Measurements from ENCODE around the gene B4GALT5. TPM values are rescaled to one million over a fixed set of nuclear protein-coding genes. Genes with fewer than 3 reads are reported as not detected.

B4GALT5 gene
- total and polyA plus RNA-seq, 8 donors = 38.4 to 51.0 (median 45.8) TPM

DNA sequence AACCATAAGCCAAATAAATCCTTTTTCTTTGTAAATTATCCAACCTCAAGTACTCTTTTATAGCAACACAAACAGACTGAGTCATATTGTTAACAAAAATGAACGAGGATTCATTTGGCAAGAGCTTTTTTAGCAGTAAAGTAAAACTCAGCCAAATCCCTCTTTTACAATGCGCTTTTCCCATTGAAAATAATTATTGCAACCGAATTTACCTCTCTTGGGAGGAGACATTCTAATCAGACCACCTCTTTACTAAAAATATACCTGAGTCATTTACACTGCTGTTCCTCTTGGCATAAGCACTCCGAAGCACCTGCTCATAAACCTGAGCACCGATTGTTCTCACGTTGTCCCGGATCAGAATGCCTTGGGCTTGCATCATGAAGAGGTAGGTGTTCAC, 57.4 kb downstream of the B4GALT5 start:
- intact Hi-C loops (cut with DNase I) = no loop called here
- TF ChIP-seq, protein P1, sequence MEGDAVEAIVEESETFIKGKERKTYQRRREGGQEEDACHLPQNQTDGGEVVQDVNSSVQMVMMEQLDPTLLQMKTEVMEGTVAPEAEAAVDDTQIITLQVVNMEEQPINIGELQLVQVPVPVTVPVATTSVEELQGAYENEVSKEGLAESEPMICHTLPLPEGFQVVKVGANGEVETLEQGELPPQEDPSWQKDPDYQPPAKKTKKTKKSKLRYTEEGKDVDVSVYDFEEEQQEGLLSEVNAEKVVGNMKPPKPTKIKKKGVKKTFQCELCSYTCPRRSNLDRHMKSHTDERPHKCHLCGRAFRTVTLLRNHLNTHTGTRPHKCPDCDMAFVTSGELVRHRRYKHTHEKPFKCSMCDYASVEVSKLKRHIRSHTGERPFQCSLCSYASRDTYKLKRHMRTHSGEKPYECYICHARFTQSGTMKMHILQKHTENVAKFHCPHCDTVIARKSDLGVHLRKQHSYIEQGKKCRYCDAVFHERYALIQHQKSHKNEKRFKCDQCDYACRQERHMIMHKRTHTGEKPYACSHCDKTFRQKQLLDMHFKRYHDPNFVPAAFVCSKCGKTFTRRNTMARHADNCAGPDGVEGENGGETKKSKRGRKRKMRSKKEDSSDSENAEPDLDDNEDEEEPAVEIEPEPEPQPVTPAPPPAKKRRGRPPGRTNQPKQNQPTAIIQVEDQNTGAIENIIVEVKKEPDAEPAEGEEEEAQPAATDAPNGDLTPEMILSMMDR (IDR thresholded peaks at IDR 0.05) = no peak
- peak overlapping the region; percentile 51 to 71 for H3K27ac ChIP-seq

DNA sequence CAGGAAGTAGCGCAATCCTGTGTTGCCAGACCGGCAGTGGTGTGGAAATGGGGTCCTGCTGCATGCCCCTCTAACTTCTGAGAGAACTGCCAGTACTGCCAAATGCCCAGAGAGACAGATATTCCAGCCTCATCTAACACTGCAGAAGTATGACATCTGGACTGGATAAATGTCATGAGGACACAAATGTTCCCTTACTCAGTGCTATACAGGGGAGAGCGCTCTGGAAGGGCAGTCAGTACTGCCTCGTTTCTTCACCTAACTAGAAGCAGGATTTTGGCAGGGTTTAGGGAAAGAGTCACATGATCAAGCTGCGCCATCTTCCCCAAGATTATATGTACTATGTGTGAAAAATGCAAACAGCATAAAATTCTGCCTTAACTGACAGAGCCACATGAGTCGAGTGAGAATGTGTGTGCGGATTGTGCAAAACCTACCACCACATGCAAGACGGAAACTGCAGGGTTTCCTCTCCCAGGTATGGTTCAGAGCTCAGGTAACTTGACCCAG, 59.7 kb downstream of the B4GALT5 start:
- Histone ChIP-seq H3K36me3 (peaks cover 0 to 68% of the 10 kb centered on the region in 2 donors), H3K4me3 (no peak overlapping the region), H3K4me1 (peaks cover 24 to 60% of the 10 kb centered on the region in 2 donors), H3K9me3 (peaks cover 0 to 3% of the 10 kb centered on the region in 2 donors), H3K27ac (peak overlapping the region in 1 of 2 donors; percentile 71), H3K27me3 (no peaks in the 10 kb centered on the region)
- TF ChIP-seq, protein P1 (IDR thresholded peaks at IDR 0.05) = no peak
- intact Hi-C loops (cut with DNase I) = no loop called here
- DNase-seq (no peak), ATAC-seq (no peak)

More for the DNA sequence above, 57.4 kb downstream of the B4GALT5 start:
- ATAC-seq (peak; percentile 83), DNase-seq (peak in 1 of 4 donors; percentile 57)
- Histone ChIP-seq H3K36me3 (peaks cover 0 to 53% of the 10 kb centered on the region in 2 donors), H3K4me3 (no peak overlapping the region), H3K27me3 (no peaks in the 10 kb centered on the region), H3K4me1 (peaks cover 24 to 79% of the 10 kb centered on the region in 2 donors), H3K9me3 (peaks cover 0 to 3% of the 10 kb centered on the region in 2 donors)

DNA sequence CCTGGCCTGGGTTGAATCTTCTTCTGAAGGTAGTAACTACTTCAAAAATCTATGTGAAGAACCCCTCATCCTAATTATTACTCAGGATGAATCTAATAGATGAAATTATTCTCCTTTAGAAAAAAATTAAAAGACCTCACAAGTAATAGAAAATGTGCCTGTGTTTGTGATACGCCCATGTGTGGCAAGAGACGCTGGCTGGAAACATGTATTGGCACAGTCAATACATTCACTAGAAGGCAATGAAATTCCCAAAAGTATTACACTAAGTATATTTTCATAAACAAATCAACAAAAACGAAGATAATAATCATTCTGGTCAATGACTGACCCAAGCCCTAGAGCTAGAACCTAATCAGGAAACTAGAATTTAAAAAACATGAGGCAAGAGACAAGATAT, 64.0 kb downstream of the B4GALT5 start:
- H3K27ac ChIP-seq = no peak overlapping the region
- intact Hi-C loops (cut with DNase I) = no loop called here
- no peaks in the 10 kb centered on the region for H3K9me3 ChIP-seq
- no peak for DNase-seq
- ATAC-seq = no peak
- H3K27me3 ChIP-seq = no peaks in the 10 kb centered on the region
- H3K36me3 ChIP-seq = peaks cover 0 to 92% of the 10 kb centered on the region in 2 donors
- H3K4me1 ChIP-seq = peaks cover 0 to 17% of the 10 kb centered on the region in 2 donors
- TF ChIP-seq, protein P1 (IDR thresholded peaks at IDR 0.05) = no peak
- no peak overlapping the region for H3K4me3 ChIP-seq

DNA sequence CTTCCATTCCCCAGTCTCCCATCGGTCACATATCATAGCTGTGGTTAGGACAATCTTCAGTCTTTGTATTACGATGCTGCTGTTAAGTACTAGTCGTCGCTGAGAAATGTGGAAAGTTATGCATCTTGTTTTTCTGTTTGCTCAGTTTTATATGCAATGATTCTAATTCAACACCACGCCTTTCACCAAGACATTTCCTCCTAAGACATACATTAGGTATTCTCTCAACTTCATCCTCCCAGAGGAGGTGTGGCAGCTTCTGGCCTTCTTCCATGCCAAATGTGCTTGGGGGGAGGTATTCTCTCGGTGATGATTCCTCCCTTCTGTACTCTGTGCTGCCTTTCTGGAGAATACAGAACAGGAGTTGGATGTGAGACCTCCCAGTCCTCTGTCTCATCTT, 66.1 kb downstream of the B4GALT5 start:
- TF ChIP-seq, protein P1 (IDR thresholded peaks at IDR 0.05) = no peak
- intact Hi-C loops (cut with DNase I) = no loop called here
- H3K36me3 ChIP-seq = peaks cover 0 to 92% of the 10 kb centered on the region in 2 donors

DNA sequence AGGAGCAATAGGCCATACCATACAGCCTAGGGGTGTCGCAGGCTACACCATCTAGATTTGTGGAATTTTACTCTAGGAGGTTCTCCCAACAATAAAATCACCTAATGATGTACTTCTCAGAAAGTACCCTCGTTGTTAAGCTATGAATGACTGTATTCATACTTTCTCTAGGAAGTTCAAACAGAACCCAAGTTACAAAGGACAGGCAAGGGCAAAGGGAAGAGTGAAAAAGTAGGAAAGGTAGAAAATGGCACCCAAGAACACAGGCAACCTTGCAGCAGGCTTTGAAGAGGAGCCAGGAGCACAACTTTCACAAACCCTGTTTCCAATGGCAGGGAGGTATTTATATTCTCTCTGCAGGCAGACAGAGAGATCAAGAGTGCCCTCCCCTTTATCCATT, 67.2 kb downstream of the B4GALT5 start:
- Histone ChIP-seq H3K9me3 (no peaks in the 10 kb centered on the region), H3K4me3 (no peak overlapping the region), H3K27ac (no peak overlapping the region), H3K27me3 (no peaks in the 10 kb centered on the region), H3K4me1 (peaks cover 4 to 21% of the 10 kb centered on the region in 2 donors), H3K36me3 (peaks cover 0 to 92% of the 10 kb centered on the region in 2 donors)
- TF ChIP-seq, protein P1 (IDR thresholded peaks at IDR 0.05) = no peak
- DNase-seq (no peak), ATAC-seq (no peak)
- intact Hi-C loops (cut with DNase I) = no loop called here

More for the DNA sequence above, 66.1 kb downstream of the B4GALT5 start:
- DNase-seq (no peak), ATAC-seq (no peak)
- Histone ChIP-seq H3K4me1 (peaks cover 4 to 13% of the 10 kb centered on the region in 2 donors), H3K9me3 (no peaks in the 10 kb centered on the region), H3K27ac (no peak overlapping the region), H3K27me3 (no peaks in the 10 kb centered on the region), H3K4me3 (no peak overlapping the region)
